Measurements from ENCODE around the gene PFN4. TPM values are rescaled to one million over a fixed set of nuclear protein-coding genes. Genes with fewer than 3 reads are reported as not detected.

The PFN4 gene
- total and polyA plus RNA-seq, 2 experiments from 2014 or later, result 0.28 TPM; not detected in 1

DNA sequence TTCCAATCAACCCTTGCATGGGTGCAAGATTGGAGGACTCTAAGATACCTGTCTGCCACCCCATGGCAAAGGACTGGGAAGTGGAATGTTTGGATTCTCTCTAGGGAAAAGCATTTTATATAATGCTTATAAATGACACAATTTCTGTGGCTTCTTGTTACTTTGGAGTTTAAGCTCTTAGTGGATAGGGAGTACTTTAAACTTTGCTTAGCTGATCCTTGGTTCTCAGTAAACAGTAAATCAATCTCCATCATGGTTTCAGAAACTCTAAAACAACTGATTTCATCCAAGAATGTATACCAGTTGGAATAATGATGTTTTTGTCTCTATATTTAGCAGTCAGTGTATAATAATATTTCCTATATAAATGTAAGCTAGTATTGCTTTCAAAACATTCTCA lies 37.6 kb upstream of the PFN4 start (continued):
- TF ChIP-seq CTCF (conservative IDR thresholded peaks at IDR 0.05; ENCODE audit: low read depth in 2 of 2) (no peak), EZH2phosphoT487 (IDR thresholded peaks at IDR 0.05; ENCODE audit: unreplicated experiment) (no peak), CREB1 (CRISPR knock-in tag; IDR thresholded peaks at IDR 0.05; ENCODE audit: low read depth) (no peak), REST (IDR thresholded peaks at IDR 0.05; ENCODE audit: unreplicated experiment) (no peak), ZNF331 (CRISPR knock-in tag; IDR thresholded peaks at IDR 0.05; ENCODE audit: low read depth) (no peak), ZNF114 (CRISPR knock-in tag; IDR thresholded peaks at IDR 0.05) (no peak), NANOG (IDR thresholded peaks at IDR 0.05; ENCODE audit: borderline replicate concordance) (no peak), STAT1 (IDR thresholded peaks at IDR 0.05; ENCODE audit: unreplicated experiment) (no peak), POLR2AphosphoS5 (IDR thresholded peaks at IDR 0.05; ENCODE audit: low read depth) (no peak), JUNB (IDR thresholded peaks at IDR 0.05; ENCODE audit: unreplicated experiment) (no peak)
- TF ChIP-seq, protein P1, sequence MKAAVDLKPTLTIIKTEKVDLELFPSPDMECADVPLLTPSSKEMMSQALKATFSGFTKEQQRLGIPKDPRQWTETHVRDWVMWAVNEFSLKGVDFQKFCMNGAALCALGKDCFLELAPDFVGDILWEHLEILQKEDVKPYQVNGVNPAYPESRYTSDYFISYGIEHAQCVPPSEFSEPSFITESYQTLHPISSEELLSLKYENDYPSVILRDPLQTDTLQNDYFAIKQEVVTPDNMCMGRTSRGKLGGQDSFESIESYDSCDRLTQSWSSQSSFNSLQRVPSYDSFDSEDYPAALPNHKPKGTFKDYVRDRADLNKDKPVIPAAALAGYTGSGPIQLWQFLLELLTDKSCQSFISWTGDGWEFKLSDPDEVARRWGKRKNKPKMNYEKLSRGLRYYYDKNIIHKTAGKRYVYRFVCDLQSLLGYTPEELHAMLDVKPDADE (IDR thresholded peaks at IDR 0.05), result no peak

GRCh38 chr2:24159708-24160107 lies 36.6 kb upstream of the PFN4 start:
- DNase-seq (ENCODE audit: low spot score) (no peak), ATAC-seq (no peak)
- H4K20me1 ChIP-seq (replicated peaks; ENCODE audit: insufficient read depth), result no peaks in the 10 kb centered on the region
- H3K27me3 Mint-ChIP-seq (ENCODE audit: insufficient read depth, low read depth, poor library complexity), result peaks cover 2% of the 10 kb centered on the region
- peaks cover 11% of the 10 kb centered on the region; the same call in 2 of the 3 replicates for H3K36me3 Mint-ChIP-seq (ENCODE audit: low read depth)
- H2AFZ ChIP-seq, result no peak overlapping the region
- no peaks in the 10 kb centered on the region for H3K4me1 ChIP-seq (ENCODE audit: insufficient read depth)
- no peak overlapping the region for H3K27ac Mint-ChIP-seq
- H3K4me1 Mint-ChIP-seq, result no peaks in the 10 kb centered on the region
- H3K9me3 Mint-ChIP-seq, result peaks cover 10% of the 10 kb centered on the region; the same call in 2 of the 3 replicates
- no peak overlapping the region for H3K27ac ChIP-seq (ENCODE audit: low read depth)
- H3F3A ChIP-seq (replicated peaks; ENCODE audit: low read depth), result no peaks in the 10 kb centered on the region
- no peak overlapping the region for H3K4me2 ChIP-seq
- no peak overlapping the region for H3K4me3 Mint-ChIP-seq
- H3K9me2 ChIP-seq (ENCODE audit: insufficient read depth), result no peaks in the 10 kb centered on the region
- no peaks in the 10 kb centered on the region for H3K27me3 ChIP-seq (ENCODE audit: insufficient read depth)
- no peak overlapping the region for H3K4me3 ChIP-seq
- no peaks in the 10 kb centered on the region for H3K79me2 ChIP-seq (replicated peaks; ENCODE audit: insufficient read depth)
- no peaks in the 10 kb centered on the region for H3K36me3 ChIP-seq (ENCODE audit: insufficient read depth)
- TF ChIP-seq POLR2AphosphoS5 (IDR thresholded peaks at IDR 0.05; ENCODE audit: low read depth) (no peak), CTCF (conservative IDR thresholded peaks at IDR 0.05; ENCODE audit: low read depth in 2 of 2) (no peak), EZH2phosphoT487 (IDR thresholded peaks at IDR 0.05; ENCODE audit: unreplicated experiment) (no peak), REST (IDR thresholded peaks at IDR 0.05; ENCODE audit: unreplicated experiment) (no peak), NANOG (IDR thresholded peaks at IDR 0.05; ENCODE audit: borderline replicate concordance) (no peak), ZNF331 (CRISPR knock-in tag; IDR thresholded peaks at IDR 0.05; ENCODE audit: low read depth) (no peak), EZH2 (IDR thresholded peaks at IDR 0.05; ENCODE audit: low read depth, unreplicated experiment) (no peak), JUNB (IDR thresholded peaks at IDR 0.05; ENCODE audit: unreplicated experiment) (no peak), CREB1 (CRISPR knock-in tag; IDR thresholded peaks at IDR 0.05; ENCODE audit: low read depth) (no peak)
- TF ChIP-seq, protein P1 (IDR thresholded peaks at IDR 0.05), result no peak

Measured in GM23338 (cell line).